CD4-positive, CD25-positive, alpha-beta regulatory T cell (primary cell): ENCODE measurements around the gene BLCAP. TPM values are rescaled to one million over a fixed set of nuclear protein-coding genes. Genes with fewer than 3 reads are reported as not detected.
"Not testable (repeated sequence)": the region's sequence is repeated elsewhere in the genome, so short reads cannot be mapped to it uniquely, and the experiment has no call there.

Source experiments
- ATAC-seq, 2 donors: fragments of 150-1000 bp; cut with Tn5 transposase; one replicate each; pipeline ENCODE4 v1.10.0; 2021; ENCODE audit warnings: low read depth in 2 of 2, moderate number of reproducible peaks in 2 of 2, moderate library complexity in 1 of 2
- DNase-seq, 3 donors: peaks; one replicate each; pipeline versions ENCODE4 v3.0.0 to v3.0.0-alpha.2; 2012 to 2022; ENCODE audit warnings: mixed read lengths in 1 of 3
- H3K27ac ChIP-seq: one replicate; pipeline ENCODE4 v1.7.0; 2013; ENCODE audit warnings: mild to moderate bottlenecking, low read length; ENCODE audit not compliant: insufficient read depth, poor library complexity, severe bottlenecking
- H3K27me3 ChIP-seq: one replicate; pipeline ENCODE4 v1.7.0; 2013; ENCODE audit warnings: low read length; ENCODE audit not compliant: control insufficient read depth, insufficient read depth
- H3K36me3 ChIP-seq: one replicate; pipeline ENCODE4 v1.7.0; 2013; ENCODE audit warnings: mild to moderate bottlenecking, low read length, moderate library complexity; ENCODE audit not compliant: control insufficient read depth, insufficient read depth
- H3K4me1 ChIP-seq: 2 replicates; pipeline ENCODE4 v1.7.0; 2013; ENCODE audit warnings: mild to moderate bottlenecking, low read length; ENCODE audit not compliant: insufficient read depth, control insufficient read depth, poor library complexity, severe bottlenecking
- H3K4me3 ChIP-seq: one replicate; pipeline ENCODE4 v1.7.0; 2013; ENCODE audit warnings: low read depth, mild to moderate bottlenecking, low read length, moderate library complexity
- H3K9me3 ChIP-seq, 2 experiments: 1 replicate in 1 of 2; 2 replicates in 1 of 2; pipeline ENCODE4 v1.7.0; 2013; ENCODE audit warnings: low read length in 2 of 2, mild to moderate bottlenecking in 1 of 2, moderate library complexity in 1 of 2; ENCODE audit not compliant: control insufficient read depth in 2 of 2
- H3K27ac Mint-ChIP-seq, 3 donors: one replicate each; pipeline ENCODE4 v1.8.0; 2020 to 2022; ENCODE audit warnings: mild to moderate bottlenecking in 3 of 3, mixed read lengths in 3 of 3, moderate library complexity in 2 of 3
- H3K27me3 Mint-ChIP-seq: one replicate; pipeline ENCODE4 v1.8.0; 2022; ENCODE audit warnings: mild to moderate bottlenecking, mixed read lengths
- H3K36me3 Mint-ChIP-seq: one replicate; pipeline ENCODE4 v1.8.0; 2020; ENCODE audit warnings: mixed read lengths
- H3K4me1 Mint-ChIP-seq, 4 donors: one replicate each; pipeline ENCODE4 v1.8.0; 2020 to 2022; ENCODE audit warnings: mixed read lengths in 4 of 4, mild to moderate bottlenecking in 1 of 4
- H3K4me3 Mint-ChIP-seq, 4 donors: one replicate each; pipeline ENCODE4 v1.8.0; 2020 to 2022; ENCODE audit warnings: mild to moderate bottlenecking in 4 of 4, mixed read lengths in 4 of 4, moderate library complexity in 3 of 4
- H3K9me3 Mint-ChIP-seq, 7 donors: one replicate each; pipeline ENCODE4 v1.8.0; 2020 to 2022; ENCODE audit warnings: mixed read lengths in 7 of 7, mild to moderate bottlenecking in 3 of 7, moderate library complexity in 2 of 7
- polyA plus RNA-seq, 4 donors: library from polyadenylated mRNA; unstranded; fragments of 300-500 nt; fragmentation: Illumina TruSeq; gene quantifications; one replicate each; pipeline ENCODE4 v1.2.3, GENCODE V29; 2021
- total RNA-seq: library from RNA; stranded (reverse); gene quantifications from one replicate; pipeline ENCODE4 v1.2.3, GENCODE V29; 2022

BLCAP gene
- total and polyA plus RNA-seq, 5 donors from 2014 or later: 67.8 to 85.0 (median 78.3) TPM

GRCh38 chr20:37541326-37541725 lies 13.7 kb upstream of the BLCAP start:
- H3K36me3 Mint-ChIP-seq: no peaks in the 10 kb centered on the region
- no peak overlapping the region for H3K27ac ChIP-seq
- DNase-seq (no peak), ATAC-seq (no peak)
- H3K9me3 Mint-ChIP-seq: no peaks in the 10 kb centered on the region
- no peaks in the 10 kb centered on the region for H3K36me3 ChIP-seq
- peaks cover 31% of the 10 kb centered on the region for H3K27me3 Mint-ChIP-seq
- peaks cover 2% of the 10 kb centered on the region for H3K4me1 ChIP-seq
- H3K4me3 ChIP-seq: no peak overlapping the region
- H3K4me1 Mint-ChIP-seq: peaks cover 0 to 2% (median 0%) of the 10 kb centered on the region in 4 donors
- H3K9me3 ChIP-seq: no peaks in the 10 kb centered on the region
- H3K27me3 ChIP-seq: peaks cover 3% of the 10 kb centered on the region
- H3K4me3 Mint-ChIP-seq: no peak overlapping the region
- no peak overlapping the region for H3K27ac Mint-ChIP-seq

GRCh38 chr20:37540838-37541237 lies 13.2 kb upstream of the BLCAP start:
- not testable (repeated sequence) for H3K27me3 ChIP-seq, H3K4me1 ChIP-seq, ATAC-seq, H3K27ac Mint-ChIP-seq, H3K36me3 ChIP-seq, H3K4me1 Mint-ChIP-seq, H3K4me3 ChIP-seq, DNase-seq, H3K27ac ChIP-seq, H3K9me3 ChIP-seq, H3K4me3 Mint-ChIP-seq, H3K9me3 Mint-ChIP-seq, H3K36me3 Mint-ChIP-seq
- peaks cover 31% of the 10 kb centered on the region for H3K27me3 Mint-ChIP-seq

- Histone ChIP-seq H3K9me3 (no peaks in the 10 kb centered on the region), H3K4me1 (peaks cover 2% of the 10 kb centered on the region), H3K27me3 (peaks cover 3% of the 10 kb centered on the region), H3K4me3 (no peak overlapping the region), H3K27ac (no peak overlapping the region), H3K36me3 (no peaks in the 10 kb centered on the region)
- DNase-seq (no peak), ATAC-seq (no peak)
- Mint-ChIP-seq H3K27me3 (peaks cover 31% of the 10 kb centered on the region), H3K4me3 (no peak overlapping the region), H3K27ac (no peak overlapping the region), H3K36me3 (no peaks in the 10 kb centered on the region), H3K4me1 (no peaks in the 10 kb centered on the region), H3K9me3 (no peaks in the 10 kb centered on the region)
Measured at GRCh38 chr20:37540001-37540400, 12.3 kb upstream of the BLCAP start.

- DNase-seq: no peak
- Histone ChIP-seq H3K4me3 (no peak overlapping the region), H3K4me1 (peaks cover 2% of the 10 kb centered on the region), H3K27me3 (peaks cover 3% of the 10 kb centered on the region), H3K36me3 (no peaks in the 10 kb centered on the region), H3K27ac (no peak overlapping the region), H3K9me3 (no peaks in the 10 kb centered on the region)
- peaks cover 0 to 4% (median 3%) of the 10 kb centered on the region in 4 donors for H3K4me1 Mint-ChIP-seq
- H3K36me3 Mint-ChIP-seq: no peaks in the 10 kb centered on the region
- H3K9me3 Mint-ChIP-seq: no peaks in the 10 kb centered on the region
- H3K4me3 Mint-ChIP-seq: no peak overlapping the region
- H3K27me3 Mint-ChIP-seq: peaks cover 34% of the 10 kb centered on the region
- H3K27ac Mint-ChIP-seq: no peak overlapping the region
- no peak for ATAC-seq
Measured at GRCh38 chr20:37539424-37539823, 11.7 kb upstream of the BLCAP start.

- DNase-seq (no peak), ATAC-seq (no peak)
- Mint-ChIP-seq H3K4me1 (peaks cover 0 to 7% (median 3%) of the 10 kb centered on the region in 4 donors), H3K27me3 (peaks cover 38% of the 10 kb centered on the region), H3K27ac (no peak overlapping the region), H3K4me3 (no peak overlapping the region), H3K9me3 (no peaks in the 10 kb centered on the region), H3K36me3 (no peaks in the 10 kb centered on the region)
- H3K4me3 ChIP-seq: no peak overlapping the region
- H3K4me1 ChIP-seq: peaks cover 2% of the 10 kb centered on the region
- H3K9me3 ChIP-seq: no peaks in the 10 kb centered on the region
- H3K36me3 ChIP-seq: no peaks in the 10 kb centered on the region
- peaks cover 3% of the 10 kb centered on the region for H3K27me3 ChIP-seq
- H3K27ac ChIP-seq: no peak overlapping the region
Measured at GRCh38 chr20:37538003-37538402, 10.3 kb upstream of the BLCAP start.

GRCh38 chr20:37537505-37537904 lies 9.8 kb upstream of the BLCAP start:
- Mint-ChIP-seq H3K36me3 (no peaks in the 10 kb centered on the region), H3K4me3 (no peak overlapping the region), H3K27ac (no peak overlapping the region), H3K27me3 (peaks cover 37% of the 10 kb centered on the region), H3K4me1 (peaks cover 0 to 7% (median 3%) of the 10 kb centered on the region in 4 donors), H3K9me3 (no peaks in the 10 kb centered on the region)
- H3K4me3 ChIP-seq: no peak overlapping the region
- DNase-seq (no peak), ATAC-seq (no peak)
- no peak overlapping the region for H3K27ac ChIP-seq
- no peaks in the 10 kb centered on the region for H3K9me3 ChIP-seq
- H3K36me3 ChIP-seq: no peaks in the 10 kb centered on the region
- peaks cover 3% of the 10 kb centered on the region for H3K27me3 ChIP-seq
- H3K4me1 ChIP-seq: peaks cover 2% of the 10 kb centered on the region

GRCh38 chr20:37535443-37536132 lies 7.9 kb upstream of the BLCAP start:
- no peaks in the 10 kb centered on the region for H3K9me3 Mint-ChIP-seq
- Histone ChIP-seq H3K4me3 (no peak overlapping the region), H3K9me3 (no peaks in the 10 kb centered on the region), H3K27ac (no peak overlapping the region), H3K4me1 (peaks cover 2% of the 10 kb centered on the region), H3K36me3 (no peaks in the 10 kb centered on the region), H3K27me3 (no peaks in the 10 kb centered on the region)
- no peaks in the 10 kb centered on the region for H3K36me3 Mint-ChIP-seq
- H3K27me3 Mint-ChIP-seq: peaks cover 24% of the 10 kb centered on the region
- H3K27ac Mint-ChIP-seq: no peak overlapping the region
- ATAC-seq (no peak), DNase-seq (no peak)
- peaks cover 0 to 7% (median 3%) of the 10 kb centered on the region in 4 donors for H3K4me1 Mint-ChIP-seq
- no peak overlapping the region for H3K4me3 Mint-ChIP-seq
